H9 (cell line): Measurements from ENCODE around the gene SPATA19. TPM values are rescaled to one million over a fixed set of nuclear protein-coding genes. Genes with fewer than 3 reads are reported as not detected.

Experiments used
- DNase-seq: peaks from one replicate; pipeline ENCODE4 v3.0.0-alpha.2; 2017
- H2AFZ ChIP-seq: one replicate; pipeline ENCODE4 v1.6.1; 2013; ENCODE audit warnings: mild to moderate bottlenecking, low read length, control low read depth, moderate library complexity
- H2AK5ac ChIP-seq: 2 replicates; pipeline ENCODE4 v1.6.1; 2013; ENCODE audit warnings: low read length, control low read depth, mixed read lengths; ENCODE audit not compliant: insufficient read length
- H2BK120ac ChIP-seq: one replicate; pipeline ENCODE4 v1.6.1; 2013; ENCODE audit warnings: low read depth, mild to moderate bottlenecking, low read length, control low read depth, inconsistent platforms; ENCODE audit not compliant: poor library complexity, severe bottlenecking
- H2BK12ac ChIP-seq: 2 replicates; pipeline ENCODE4 v1.6.1; 2013; ENCODE audit warnings: low read length, control low read depth, mixed read lengths, low read depth; ENCODE audit not compliant: insufficient read length
- H2BK15ac ChIP-seq: 2 replicates; pipeline ENCODE4 v1.6.1; 2013; ENCODE audit warnings: low read depth, low read length, control low read depth
- H2BK20ac ChIP-seq: one replicate; pipeline ENCODE4 v1.6.1; 2013; ENCODE audit warnings: low read depth, mild to moderate bottlenecking, low read length, control low read depth, inconsistent platforms; ENCODE audit not compliant: poor library complexity, severe bottlenecking
- H2BK5ac ChIP-seq: 2 replicates; pipeline ENCODE4 v1.6.1; 2013; ENCODE audit warnings: low read length, control low read depth, mixed read lengths; ENCODE audit not compliant: insufficient read length
- H3K14ac ChIP-seq: 2 replicates; pipeline ENCODE4 v1.6.1; 2013; ENCODE audit warnings: low read length, control low read depth; ENCODE audit not compliant: insufficient read depth
- H3K18ac ChIP-seq: 2 replicates; pipeline ENCODE4 v1.6.1; 2013; ENCODE audit warnings: low read depth, mild to moderate bottlenecking, mixed read lengths, low read length, control low read depth; ENCODE audit not compliant: insufficient read length
- H3K23ac ChIP-seq: 2 replicates; pipeline ENCODE4 v1.6.1; 2013; ENCODE audit warnings: low read length, control low read depth, mixed read lengths, low read depth; ENCODE audit not compliant: insufficient read length
- H3K23me2 ChIP-seq: 2 replicates; pipeline ENCODE4 v1.6.1; 2013; ENCODE audit warnings: low read depth, mild to moderate bottlenecking, mixed read lengths, low read length, control low read depth; ENCODE audit not compliant: insufficient read length, poor library complexity, severe bottlenecking
- H3K27ac ChIP-seq: 2 replicates; pipeline ENCODE4 v1.5.1; 2013; ENCODE audit warnings: low read length, control low read depth, mixed read lengths, low read depth; ENCODE audit not compliant: insufficient read length
- H3K27me3 ChIP-seq: 2 replicates; pipeline ENCODE4 v1.6.1; 2013; ENCODE audit warnings: low read length, control low read depth, inconsistent platforms; ENCODE audit not compliant: insufficient read depth
- H3K4ac ChIP-seq: 2 replicates; pipeline ENCODE4 v1.6.1; 2013; ENCODE audit warnings: low read depth, mild to moderate bottlenecking, control low read depth, inconsistent platforms, low read length, moderate library complexity
- H3K4me1 ChIP-seq: 2 replicates; pipeline ENCODE4 v1.6.1; 2013; ENCODE audit warnings: low read length, control low read depth, inconsistent platforms; ENCODE audit not compliant: insufficient read depth
- H3K4me2 ChIP-seq: 2 replicates; pipeline ENCODE4 v1.6.1; 2013; ENCODE audit warnings: low read length, control low read depth, mixed read lengths; ENCODE audit not compliant: insufficient read length, insufficient read depth
- H3K56ac ChIP-seq: 2 replicates; pipeline ENCODE4 v1.6.1; 2013; ENCODE audit warnings: low read depth, mild to moderate bottlenecking, mixed read lengths, low read length, control low read depth; ENCODE audit not compliant: insufficient read length
- H3K79me1 ChIP-seq: 2 replicates; pipeline ENCODE4 v1.6.1; 2013; ENCODE audit warnings: low read depth, mild to moderate bottlenecking, moderate library complexity, low read length, control low read depth, inconsistent platforms; ENCODE audit not compliant: insufficient read depth, poor library complexity, severe bottlenecking
- H3K79me2 ChIP-seq: 2 replicates; pipeline ENCODE4 v1.6.1; 2013; ENCODE audit warnings: low read length, control low read depth, inconsistent platforms; ENCODE audit not compliant: insufficient read depth
- H3K9ac ChIP-seq: 2 replicates; pipeline ENCODE4 v1.6.1; 2013; ENCODE audit warnings: low read length, control low read depth, mixed read lengths; ENCODE audit not compliant: insufficient read length; ENCODE audit errors: extremely low read depth
- H3K9me3 ChIP-seq: one replicate; pipeline ENCODE4 v1.6.1; 2013; ENCODE audit warnings: low read depth, low read length, inconsistent platforms; ENCODE audit not compliant: control insufficient read depth
- H3T11ph ChIP-seq: one replicate; pipeline ENCODE4 v1.6.1; 2013; ENCODE audit warnings: mild to moderate bottlenecking, low read length, control low read depth, inconsistent platforms
- H4K20me1 ChIP-seq: one replicate; pipeline ENCODE4 v1.6.1; 2013; ENCODE audit not compliant: control insufficient read depth, insufficient read length, insufficient read depth
- H4K5ac ChIP-seq: 2 replicates; pipeline ENCODE4 v1.6.1; 2013; ENCODE audit warnings: low read depth, mild to moderate bottlenecking, mixed read lengths, low read length, control low read depth; ENCODE audit not compliant: insufficient read length
- H4K8ac ChIP-seq: replicated peaks from 2 replicates; pipeline ENCODE4 v1.6.1; 2013; ENCODE audit warnings: low read length, control low read depth, mixed read lengths, low read depth; ENCODE audit not compliant: insufficient read length
- H4K91ac ChIP-seq: 2 replicates; pipeline ENCODE4 v1.6.1; 2013; ENCODE audit warnings: low read depth, mild to moderate bottlenecking, moderate library complexity, mixed read lengths, low read length, control low read depth; ENCODE audit not compliant: insufficient read length
- H3K27ac Mint-ChIP-seq, 3 experiments: 2 replicates in 2 of 3; 3 replicates in 1 of 3; pipeline ENCODE4 v1.8.0; 2020 to 2021; ENCODE audit warnings: mixed read lengths in 3 of 3, mild to moderate bottlenecking in 1 of 3, moderate library complexity in 1 of 3
- H3K27me3 Mint-ChIP-seq: 2 replicates; pipeline ENCODE4 v1.8.0; 2021; ENCODE audit warnings: low read depth, mild to moderate bottlenecking, moderate library complexity, mixed read lengths
- H3K36me3 Mint-ChIP-seq, 3 experiments: 2 replicates in 2 of 3; 3 replicates in 1 of 3; pipeline ENCODE4 v1.8.0; 2020 to 2021; ENCODE audit warnings: low read depth in 3 of 3, mixed read lengths in 3 of 3; ENCODE audit not compliant: insufficient read depth in 1 of 3
- H3K4me1 Mint-ChIP-seq, 2 experiments: 2 replicates each; pipeline ENCODE4 v1.8.0; 2020; ENCODE audit warnings: mixed read lengths in 2 of 2
- H3K4me3 Mint-ChIP-seq, 2 experiments: 2 replicates in 1 of 2; 3 replicates in 1 of 2; pipeline ENCODE4 v1.8.0; 2020 to 2021; ENCODE audit warnings: mild to moderate bottlenecking in 2 of 2, mixed read lengths in 2 of 2, moderate library complexity in 1 of 2
- H3K9me3 Mint-ChIP-seq, 2 experiments: 2 replicates in 1 of 2; 3 replicates in 1 of 2; pipeline ENCODE4 v1.8.0; 2020; ENCODE audit warnings: mild to moderate bottlenecking in 2 of 2, mixed read lengths in 2 of 2, moderate library complexity in 1 of 2
- WGBS: extraction: QIAGEN DNeasy Blood & Tissue Kit; methylation state at CpG from one replicate; pipeline ENCODE4 v1.1.7; 2013; ENCODE audit warnings: missing lambda C conversion rate, low lambda C conversion rate, mixed read lengths; ENCODE audit not compliant: insufficient read length; ENCODE audit errors: extremely low coverage; 5-methylcytosine and 5-hydroxymethylcytosine counted together
- total RNA-seq: library from RNA; stranded (reverse); gene quantifications from 2 replicates; pipeline ENCODE4 v1.2.1, GENCODE V29; 2021
- TF ChIP-seq, protein P1 (sequence below): fragments of 200-600 bp; sonication (generic); conservative IDR thresholded peaks from 3 replicates; pipeline ENCODE4 v1.8.0; 2021; ENCODE audit warnings: antibody characterized with exemption, mild to moderate bottlenecking

The SPATA19 gene
- total RNA-seq, 1 experiment from 2014 or later: not detected

DNA sequence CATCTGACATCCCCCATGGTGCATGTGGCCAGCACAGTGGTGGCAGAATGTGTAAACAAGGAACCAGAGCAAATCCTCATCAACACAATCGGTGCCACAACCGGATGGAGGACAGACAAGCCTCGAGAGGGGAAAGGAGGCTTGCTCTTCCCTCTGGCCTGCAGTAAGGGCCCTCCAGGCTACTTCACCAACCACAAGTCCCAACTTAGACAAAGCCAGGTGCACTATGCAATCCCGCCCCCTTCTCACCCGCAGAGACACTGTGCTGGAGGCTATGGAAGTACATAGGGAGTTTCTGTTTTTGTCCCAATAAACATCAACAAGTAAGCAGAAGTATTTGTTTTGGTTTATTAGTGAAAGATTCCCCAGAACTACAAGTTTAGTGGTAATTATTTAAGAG is 54.3 kb downstream of the SPATA19 start:
- H3K36me3 Mint-ChIP-seq: peaks cover 3 to 9% (median 6%) of the 10 kb centered on the region in 3 experiments; a peak in 5 of 7 replicates
- Histone ChIP-seq H2BK120ac (no peak overlapping the region), H3K9me3 (peaks cover 9% of the 10 kb centered on the region), H2BK15ac (no peak overlapping the region), H3K9ac (no peak overlapping the region), H3K79me1 (no peaks in the 10 kb centered on the region), H2BK12ac (no peak overlapping the region), H3K27ac (no peak overlapping the region), H3K56ac (no peak overlapping the region), H2BK5ac (no peak overlapping the region), H3T11ph (no peak overlapping the region), H3K4me1 (no peaks in the 10 kb centered on the region), H3K14ac (no peak overlapping the region), H3K18ac (no peak overlapping the region), H3K4ac (no peak overlapping the region), H3K4me2 (no peak overlapping the region), H4K8ac (no peak overlapping the region), H3K23me2 (peaks cover 6% of the 10 kb centered on the region), H3K23ac (no peak overlapping the region), H4K20me1 (no peaks in the 10 kb centered on the region), H2AFZ (no peak overlapping the region), H2AK5ac (no peak overlapping the region), H2BK20ac (no peak overlapping the region), H3K79me2 (no peaks in the 10 kb centered on the region), H3K27me3 (no peaks in the 10 kb centered on the region), H4K91ac (no peak overlapping the region), H4K5ac (no peak overlapping the region)
- DNase-seq: no peak
- H3K27me3 Mint-ChIP-seq: peaks cover 24% of the 10 kb centered on the region
- TF ChIP-seq, protein P1, sequence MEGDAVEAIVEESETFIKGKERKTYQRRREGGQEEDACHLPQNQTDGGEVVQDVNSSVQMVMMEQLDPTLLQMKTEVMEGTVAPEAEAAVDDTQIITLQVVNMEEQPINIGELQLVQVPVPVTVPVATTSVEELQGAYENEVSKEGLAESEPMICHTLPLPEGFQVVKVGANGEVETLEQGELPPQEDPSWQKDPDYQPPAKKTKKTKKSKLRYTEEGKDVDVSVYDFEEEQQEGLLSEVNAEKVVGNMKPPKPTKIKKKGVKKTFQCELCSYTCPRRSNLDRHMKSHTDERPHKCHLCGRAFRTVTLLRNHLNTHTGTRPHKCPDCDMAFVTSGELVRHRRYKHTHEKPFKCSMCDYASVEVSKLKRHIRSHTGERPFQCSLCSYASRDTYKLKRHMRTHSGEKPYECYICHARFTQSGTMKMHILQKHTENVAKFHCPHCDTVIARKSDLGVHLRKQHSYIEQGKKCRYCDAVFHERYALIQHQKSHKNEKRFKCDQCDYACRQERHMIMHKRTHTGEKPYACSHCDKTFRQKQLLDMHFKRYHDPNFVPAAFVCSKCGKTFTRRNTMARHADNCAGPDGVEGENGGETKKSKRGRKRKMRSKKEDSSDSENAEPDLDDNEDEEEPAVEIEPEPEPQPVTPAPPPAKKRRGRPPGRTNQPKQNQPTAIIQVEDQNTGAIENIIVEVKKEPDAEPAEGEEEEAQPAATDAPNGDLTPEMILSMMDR: no peak
- no CpG with 5 or more reads among the region's 5 CpGs for WGBS
- no peak overlapping the region for H3K4me3 Mint-ChIP-seq
- H3K27ac Mint-ChIP-seq: no peak overlapping the region
- H3K9me3 Mint-ChIP-seq: peaks cover 6 to 19% of the 10 kb centered on the region in 2 experiments; a peak in 4 of 5 replicates
- H3K4me1 Mint-ChIP-seq: peaks cover 0 to 5% of the 10 kb centered on the region in 2 experiments; a peak in 2 of 4 replicates

Other genes starting within 250 kb of the SPATA19 start
- gene IGSF9B, start 111.5 kb upstream of the SPATA19 start, total RNA-seq: 25.7 and 26.3 TPM in 2 replicates
- gene JAM3, start 223.6 kb upstream of the SPATA19 start, total RNA-seq: 30.0 and 36.5 TPM in 2 replicates